ENCODE data around the gene BCL10. TPM values are rescaled to one million over a fixed set of nuclear protein-coding genes. Genes with fewer than 3 reads are reported as not detected.

The BCL10 gene
- total RNA-seq: 10 to 100 TPM; 12.6 to 20.3 (median 13.0) TPM

- Histone ChIP-seq H3K9me3 (no peaks in the 10 kb centered on the region), H3K36me3 (peaks cover 0 to 3% (median 0%) of the 10 kb centered on the region in 3 donors), H3K27me3 (no peaks in the 10 kb centered on the region), H3K4me1 (peaks cover 0 to 48% (median 16%) of the 10 kb centered on the region in 4 donors), H3K27ac (peak within 1 kb of the TSS; percentile 90 to 99 (median 97)), H3K4me3 (peak within 1 kb of the TSS; percentile 88 to 95 (median 90))
- 0% methylated on average over 19 to 56 of the region's 78 CpGs for WGBS, 2 donors
- TF ChIP-seq, protein P1, sequence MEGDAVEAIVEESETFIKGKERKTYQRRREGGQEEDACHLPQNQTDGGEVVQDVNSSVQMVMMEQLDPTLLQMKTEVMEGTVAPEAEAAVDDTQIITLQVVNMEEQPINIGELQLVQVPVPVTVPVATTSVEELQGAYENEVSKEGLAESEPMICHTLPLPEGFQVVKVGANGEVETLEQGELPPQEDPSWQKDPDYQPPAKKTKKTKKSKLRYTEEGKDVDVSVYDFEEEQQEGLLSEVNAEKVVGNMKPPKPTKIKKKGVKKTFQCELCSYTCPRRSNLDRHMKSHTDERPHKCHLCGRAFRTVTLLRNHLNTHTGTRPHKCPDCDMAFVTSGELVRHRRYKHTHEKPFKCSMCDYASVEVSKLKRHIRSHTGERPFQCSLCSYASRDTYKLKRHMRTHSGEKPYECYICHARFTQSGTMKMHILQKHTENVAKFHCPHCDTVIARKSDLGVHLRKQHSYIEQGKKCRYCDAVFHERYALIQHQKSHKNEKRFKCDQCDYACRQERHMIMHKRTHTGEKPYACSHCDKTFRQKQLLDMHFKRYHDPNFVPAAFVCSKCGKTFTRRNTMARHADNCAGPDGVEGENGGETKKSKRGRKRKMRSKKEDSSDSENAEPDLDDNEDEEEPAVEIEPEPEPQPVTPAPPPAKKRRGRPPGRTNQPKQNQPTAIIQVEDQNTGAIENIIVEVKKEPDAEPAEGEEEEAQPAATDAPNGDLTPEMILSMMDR (IDR thresholded peaks at IDR 0.05): peak in 1 of 5 experiments; percentile 19
- TF ChIP-seq EP300 (IDR thresholded peaks at IDR 0.05) (peak; percentile 91 to 96), POLR2A (IDR thresholded peaks at IDR 0.05) (peak; percentile 73 to 90)
- DNase-seq (ENCODE audit: low spot score in 2 of 2): peak; percentile 92 to 95
Measured at GRCh38 chr1:85276215-85276977, at the start of gene BCL10. Gene BCL10, minus strand, starts transcription at chr1:85276632. Its CDS starts 280 bp downstream, at chr1:85276352.

DNA sequence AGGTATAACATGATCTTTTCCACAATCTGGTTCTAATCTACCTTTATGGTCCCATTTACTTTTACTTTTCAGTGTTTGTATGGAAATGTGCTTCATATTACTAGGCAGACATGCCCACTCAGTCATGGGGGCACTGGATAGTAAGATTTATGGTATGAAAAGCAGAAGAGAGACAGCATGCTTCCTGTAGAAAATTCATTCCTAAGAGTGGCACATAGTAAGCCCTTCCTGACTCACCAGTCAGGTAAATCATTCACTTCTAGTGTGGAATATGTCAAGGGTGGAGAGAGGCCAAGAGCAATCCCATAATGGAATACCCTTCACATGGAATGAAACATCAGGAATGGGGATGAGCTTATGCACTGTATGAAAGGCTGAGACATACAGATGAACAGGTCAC, 49.5 kb upstream of the BCL10 start:
- Histone ChIP-seq H3K9me3 (no peaks in the 10 kb centered on the region), H3K27ac (no peak overlapping the region), H3K4me1 (peaks cover 0 to 14% (median 0%) of the 10 kb centered on the region in 4 donors), H3K27me3 (no peaks in the 10 kb centered on the region), H3K4me3 (no peak overlapping the region), H3K36me3 (peaks cover 0 to 4% (median 0%) of the 10 kb centered on the region in 3 donors)
- no peak for DNase-seq (ENCODE audit: low spot score in 2 of 2)
- no peak for TF ChIP-seq POLR2A (IDR thresholded peaks at IDR 0.05)
- no peak for TF ChIP-seq EP300 (IDR thresholded peaks at IDR 0.05)
- TF ChIP-seq, protein P1 (IDR thresholded peaks at IDR 0.05): no peak

DNA sequence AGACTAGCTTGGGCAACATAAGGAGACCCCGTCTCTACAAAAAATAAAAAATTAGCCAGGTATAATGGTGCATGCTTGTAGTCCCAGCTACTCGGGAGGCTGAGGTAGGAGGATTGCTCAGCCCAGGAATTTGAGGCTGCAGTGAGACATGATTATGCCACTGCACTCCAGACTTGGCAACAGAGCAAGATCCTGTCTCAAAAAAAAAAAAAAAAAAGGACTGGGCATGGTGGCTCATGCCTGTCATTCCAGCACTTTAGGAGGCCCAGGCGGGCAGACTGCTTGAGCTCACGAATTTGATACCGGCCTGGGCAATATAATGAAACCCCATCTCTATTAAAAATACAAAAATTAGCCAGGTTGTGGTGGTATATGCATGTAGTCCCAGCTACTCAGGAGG, 47.3 kb upstream of the BCL10 start:
- 89 to 95% methylated on average over 5 of the region's 5 CpGs for WGBS, 2 donors
- Histone ChIP-seq H3K27ac (no peak overlapping the region), H3K4me3 (no peak overlapping the region), H3K27me3 (no peaks in the 10 kb centered on the region), H3K36me3 (peaks cover 0 to 4% (median 0%) of the 10 kb centered on the region in 3 donors), H3K4me1 (no peaks in the 10 kb centered on the region), H3K9me3 (no peaks in the 10 kb centered on the region)
- no peak for DNase-seq (ENCODE audit: low spot score in 2 of 2)
- TF ChIP-seq POLR2A (IDR thresholded peaks at IDR 0.05): no peak
- TF ChIP-seq, protein P1 (IDR thresholded peaks at IDR 0.05): no peak
- no peak for TF ChIP-seq EP300 (IDR thresholded peaks at IDR 0.05)

- H3K4me1 ChIP-seq: no peaks in the 10 kb centered on the region
- no peaks in the 10 kb centered on the region for H3K27me3 ChIP-seq
- H3K9me3 ChIP-seq: no peaks in the 10 kb centered on the region
- H3K27ac ChIP-seq: no peak overlapping the region
- TF ChIP-seq, protein P1 (IDR thresholded peaks at IDR 0.05): no peak
- TF ChIP-seq EP300 (IDR thresholded peaks at IDR 0.05) (no peak), POLR2A (IDR thresholded peaks at IDR 0.05) (no peak)
- no peak for DNase-seq (ENCODE audit: low spot score in 2 of 2)
- WGBS, 2 donors: 68 to 80% methylated on average over 2 of the region's 2 CpGs
- H3K4me3 ChIP-seq: no peak overlapping the region
- H3K36me3 ChIP-seq: peaks cover 0 to 4% (median 0%) of the 10 kb centered on the region in 3 donors
Measured at GRCh38 chr1:85322655-85323054, 46.2 kb upstream of the BCL10 start.

- WGBS, 2 donors: 89 to 93% methylated on average over 7 of the region's 7 CpGs
- Histone ChIP-seq H3K4me3 (no peak overlapping the region), H3K4me1 (no peaks in the 10 kb centered on the region), H3K27me3 (no peaks in the 10 kb centered on the region), H3K9me3 (no peaks in the 10 kb centered on the region), H3K36me3 (peaks cover 0 to 4% (median 0%) of the 10 kb centered on the region in 3 donors), H3K27ac (no peak overlapping the region)
- TF ChIP-seq, protein P1 (IDR thresholded peaks at IDR 0.05): no peak
- TF ChIP-seq EP300 (IDR thresholded peaks at IDR 0.05) (no peak), POLR2A (IDR thresholded peaks at IDR 0.05) (no peak)
- no peak for DNase-seq (ENCODE audit: low spot score in 2 of 2)
Measured at GRCh38 chr1:85321237-85321964, 45.0 kb upstream of the BCL10 start.

Measured in tibial nerve (tissue), 4 donors.